DOHH2 (cell line): ENCODE results near the gene GFRA1.

Experiments
- H3F3A ChIP-seq: fragments of 200-600 bp; sonication (generic), shearing (Covaris generic); 2 replicates; pipeline ENCODE4 v1.6.0; 2016; ENCODE audit warnings: antibody characterized with exemption, mild to moderate bottlenecking; ENCODE audit not compliant: control insufficient read depth, insufficient read depth
- H3K27ac ChIP-seq: fragments of 200-600 bp; sonication (generic); 2 replicates; pipeline ENCODE4 v1.5.1; 2014; ENCODE audit warnings: low read depth, mild to moderate bottlenecking, low read length, moderate library complexity
- H3K27me3 ChIP-seq: fragments of 200-600 bp; sonication (generic); 2 replicates; pipeline ENCODE4 v1.6.1; 2014; ENCODE audit warnings: mild to moderate bottlenecking, low read length, mixed read lengths; ENCODE audit not compliant: control insufficient read depth
- H3K36me3 ChIP-seq: fragments of 200-600 bp; sonication (generic); 2 replicates; pipeline ENCODE4 v1.6.1; 2014; ENCODE audit warnings: mild to moderate bottlenecking, low read length, moderate library complexity, mixed read lengths; ENCODE audit not compliant: control insufficient read depth
- H3K4me1 ChIP-seq: fragments of 200-600 bp; sonication (generic); 2 replicates; pipeline ENCODE4 v1.6.1; 2014; ENCODE audit warnings: mild to moderate bottlenecking, low read length, mixed read lengths; ENCODE audit not compliant: control insufficient read depth
- H3K4me2 ChIP-seq: fragments of 200-600 bp; sonication (generic); 2 replicates; pipeline ENCODE4 v1.6.0; 2014; ENCODE audit warnings: mild to moderate bottlenecking, low read length, moderate library complexity
- H3K4me3 ChIP-seq: fragments of 200-600 bp; sonication (generic); 2 replicates; pipeline ENCODE4 v1.5.1; 2014; ENCODE audit warnings: mild to moderate bottlenecking, low read length, mixed read lengths
- H3K79me2 ChIP-seq: fragments of 200-600 bp; sonication (generic); 2 replicates; pipeline ENCODE4 v1.6.1; 2014; ENCODE audit warnings: mild to moderate bottlenecking, low read length, mixed read lengths; ENCODE audit not compliant: control insufficient read depth
- H3K9me2 ChIP-seq: fragments of 200-600 bp; sonication (generic); replicated peaks from 2 replicates; pipeline ENCODE4 v1.6.1; 2014; ENCODE audit warnings: mild to moderate bottlenecking, low read length, mixed read lengths; ENCODE audit not compliant: control insufficient read depth
- H3K9me3 ChIP-seq: fragments of 200-600 bp; sonication (generic); 2 replicates; pipeline ENCODE4 v1.6.1; 2014; ENCODE audit warnings: antibody characterized with exemption, low read length, mixed read lengths; ENCODE audit not compliant: control insufficient read depth, insufficient read depth
- H4K20me1 ChIP-seq: fragments of 200-600 bp; sonication (generic); 2 replicates; pipeline ENCODE4 v1.6.0; 2014; ENCODE audit warnings: low read depth, mild to moderate bottlenecking, antibody characterized with exemption, low read length, moderate library complexity; ENCODE audit not compliant: control insufficient read depth, insufficient read depth
- EZH2phosphoT487 ChIP-seq: fragments of 200-600 bp; sonication (generic); IDR thresholded peaks from 2 replicates; pipeline ENCODE4 v1.6.1; 2017; ENCODE audit warnings: borderline replicate concordance, mild to moderate bottlenecking, antibody characterized with exemption, low read length, moderate library complexity, mixed read lengths
- TF ChIP-seq, protein P1 (sequence below): fragments of 200-600 bp; sonication (generic); IDR thresholded peaks from one replicate; pipeline ENCODE4 v1.5.1; 2014; ENCODE audit warnings: antibody characterized with exemption, mild to moderate bottlenecking, low read depth, low read length; ENCODE audit not compliant: poor library complexity, severe bottlenecking

GFRA1 gene

DNA sequence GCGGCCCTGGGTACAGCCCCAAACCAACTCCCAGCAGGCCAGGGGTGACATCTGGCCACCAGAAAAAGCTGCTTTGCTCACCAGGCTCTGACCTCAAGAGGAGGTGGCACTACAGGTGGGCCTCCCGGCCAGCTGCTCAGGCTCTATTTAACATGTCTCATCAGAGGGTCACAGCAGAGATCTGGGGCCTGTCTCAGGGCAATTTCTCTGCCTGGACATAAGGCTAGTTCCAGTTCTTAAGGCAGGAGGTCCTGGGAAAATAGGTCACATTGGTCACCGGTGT lies 88.6 kb downstream of the GFRA1 start:
- Histone ChIP-seq H3K27me3 (no peaks in the 10 kb centered on the region), H3K36me3 (no peaks in the 10 kb centered on the region), H3K79me2 (no peaks in the 10 kb centered on the region), H3K4me1 (no peaks in the 10 kb centered on the region), H4K20me1 (no peaks in the 10 kb centered on the region), H3K27ac (no peak overlapping the region), H3K4me3 (no peak overlapping the region), H3K4me2 (no peak overlapping the region), H3K9me3 (no peaks in the 10 kb centered on the region), H3F3A (no peaks in the 10 kb centered on the region), H3K9me2 (no peaks in the 10 kb centered on the region)
- no peak for TF ChIP-seq EZH2phosphoT487
- TF ChIP-seq, protein P1, sequence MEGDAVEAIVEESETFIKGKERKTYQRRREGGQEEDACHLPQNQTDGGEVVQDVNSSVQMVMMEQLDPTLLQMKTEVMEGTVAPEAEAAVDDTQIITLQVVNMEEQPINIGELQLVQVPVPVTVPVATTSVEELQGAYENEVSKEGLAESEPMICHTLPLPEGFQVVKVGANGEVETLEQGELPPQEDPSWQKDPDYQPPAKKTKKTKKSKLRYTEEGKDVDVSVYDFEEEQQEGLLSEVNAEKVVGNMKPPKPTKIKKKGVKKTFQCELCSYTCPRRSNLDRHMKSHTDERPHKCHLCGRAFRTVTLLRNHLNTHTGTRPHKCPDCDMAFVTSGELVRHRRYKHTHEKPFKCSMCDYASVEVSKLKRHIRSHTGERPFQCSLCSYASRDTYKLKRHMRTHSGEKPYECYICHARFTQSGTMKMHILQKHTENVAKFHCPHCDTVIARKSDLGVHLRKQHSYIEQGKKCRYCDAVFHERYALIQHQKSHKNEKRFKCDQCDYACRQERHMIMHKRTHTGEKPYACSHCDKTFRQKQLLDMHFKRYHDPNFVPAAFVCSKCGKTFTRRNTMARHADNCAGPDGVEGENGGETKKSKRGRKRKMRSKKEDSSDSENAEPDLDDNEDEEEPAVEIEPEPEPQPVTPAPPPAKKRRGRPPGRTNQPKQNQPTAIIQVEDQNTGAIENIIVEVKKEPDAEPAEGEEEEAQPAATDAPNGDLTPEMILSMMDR, result no peak

DNA sequence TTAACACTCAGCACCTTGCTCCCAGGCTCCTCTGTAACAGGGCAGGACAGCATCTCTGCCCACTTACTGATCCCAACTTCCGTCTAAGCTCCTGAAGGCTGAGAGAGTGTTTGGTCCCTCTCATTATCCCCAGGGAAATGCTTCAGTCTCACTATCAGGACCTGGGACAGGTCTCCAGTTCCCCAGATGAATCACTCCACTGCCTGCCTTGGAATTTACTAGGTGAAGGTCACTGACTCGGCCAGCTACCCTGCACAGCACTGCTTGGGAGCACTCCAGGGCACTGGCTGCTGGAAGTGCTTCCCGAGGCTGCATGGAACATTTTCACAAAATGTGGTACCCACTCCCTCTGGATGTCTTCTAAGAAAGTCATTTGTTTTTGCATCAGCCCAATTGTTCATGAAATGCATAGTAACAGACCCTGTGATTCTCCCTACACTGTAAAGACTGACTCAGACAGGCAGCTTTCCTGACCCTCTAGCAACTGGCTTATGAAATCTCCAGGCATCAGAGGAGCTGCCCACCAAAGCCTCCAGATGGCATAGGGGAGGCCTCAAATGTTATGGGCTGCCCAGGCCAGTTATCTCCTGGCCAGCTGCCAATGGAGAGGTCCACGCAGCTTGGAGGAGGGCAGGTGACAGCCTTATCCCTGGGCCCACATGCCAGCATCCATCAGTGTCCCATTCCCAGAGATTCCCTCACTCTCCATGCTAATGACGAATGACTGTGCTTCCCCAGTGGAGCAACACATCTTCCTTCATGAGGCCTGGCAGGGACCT lies 89.1 kb downstream of the GFRA1 start:
- H3K9me2 ChIP-seq, result no peaks in the 10 kb centered on the region
- no peaks in the 10 kb centered on the region for H3K9me3 ChIP-seq
- H3F3A ChIP-seq, result no peaks in the 10 kb centered on the region
- no peak overlapping the region for H3K4me3 ChIP-seq
- H3K27me3 ChIP-seq, result no peaks in the 10 kb centered on the region
- no peaks in the 10 kb centered on the region for H4K20me1 ChIP-seq
- H3K4me1 ChIP-seq, result no peaks in the 10 kb centered on the region
- H3K36me3 ChIP-seq, result no peaks in the 10 kb centered on the region
- no peak for TF ChIP-seq EZH2phosphoT487
- TF ChIP-seq, protein P1, result no peak
- H3K4me2 ChIP-seq, result no peak overlapping the region
- H3K79me2 ChIP-seq, result no peaks in the 10 kb centered on the region
- H3K27ac ChIP-seq, result no peak overlapping the region

DNA sequence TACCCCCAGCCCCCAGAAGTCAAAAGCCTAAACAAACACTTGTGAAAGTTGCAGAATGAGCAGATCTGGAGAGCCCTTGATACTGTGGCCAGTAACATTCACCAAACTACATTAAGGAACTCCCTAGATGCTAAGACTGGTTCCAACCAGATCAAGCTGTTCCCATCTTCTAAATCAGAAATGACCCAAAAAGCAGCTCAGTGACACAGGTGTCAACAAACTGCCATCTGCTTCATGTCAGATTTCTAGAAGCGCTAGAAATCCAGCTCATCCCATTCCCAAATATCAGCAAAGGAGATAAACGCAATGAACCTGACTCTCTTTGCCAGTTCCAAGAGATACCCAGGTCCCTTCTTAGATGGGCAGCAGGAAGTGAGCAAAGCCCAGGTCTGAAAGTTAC lies 90.6 kb downstream of the GFRA1 start:
- H4K20me1 ChIP-seq, result no peaks in the 10 kb centered on the region
- no peak overlapping the region for H3K4me2 ChIP-seq
- no peak overlapping the region for H3K4me3 ChIP-seq
- no peaks in the 10 kb centered on the region for H3K9me2 ChIP-seq
- H3K9me3 ChIP-seq, result no peaks in the 10 kb centered on the region
- no peaks in the 10 kb centered on the region for H3K4me1 ChIP-seq
- no peaks in the 10 kb centered on the region for H3K27me3 ChIP-seq
- no peaks in the 10 kb centered on the region for H3K79me2 ChIP-seq
- TF ChIP-seq, protein P1, result no peak
- no peak for TF ChIP-seq EZH2phosphoT487
- no peaks in the 10 kb centered on the region for H3K36me3 ChIP-seq
- no peaks in the 10 kb centered on the region for H3F3A ChIP-seq
- H3K27ac ChIP-seq, result no peak overlapping the region
